Natural killer cell (primary cell): ENCODE results near the gene CREB3. TPM values are rescaled to one million over a fixed set of nuclear protein-coding genes. Genes with fewer than 3 reads are reported as not detected.

Experiments
- ATAC-seq, 3 donors: fragments of 150-1000 bp in 2 of 3; fragments of 200-7000 bp in 1 of 3; cut with Tn5 transposase; 1 replicate in 1 of 3; 2 replicates in 2 of 3; pipeline ENCODE4 v1.10.0; 2021; ENCODE audit warnings: mild to moderate bottlenecking in 2 of 3, moderate library complexity in 2 of 3
- DNase-seq, 2 donors: peaks; one replicate each; pipeline versions ENCODE4 v3.0.0 to v3.0.0-alpha.2; 2013 to 2021; ENCODE audit warnings: mixed read lengths in 1 of 2
- H3K27ac ChIP-seq: one replicate; pipeline ENCODE4 v1.5.1; 2013; ENCODE audit warnings: mild to moderate bottlenecking, low read length
- H3K27me3 ChIP-seq: one replicate; pipeline ENCODE4 v1.6.1; 2013; ENCODE audit warnings: low read length; ENCODE audit not compliant: control insufficient read depth, insufficient read depth
- H3K36me3 ChIP-seq: one replicate; pipeline ENCODE4 v1.6.1; 2013; ENCODE audit warnings: low read length; ENCODE audit not compliant: control insufficient read depth, insufficient read depth
- H3K4me1 ChIP-seq: one replicate; pipeline ENCODE4 v1.6.1; 2013; ENCODE audit warnings: low read length; ENCODE audit not compliant: control insufficient read depth, insufficient read depth
- H3K4me3 ChIP-seq: one replicate; pipeline ENCODE4 v1.5.1; 2013; ENCODE audit warnings: low read length
- H3K9me3 ChIP-seq: one replicate; pipeline ENCODE4 v1.6.1; 2013; ENCODE audit warnings: low read length; ENCODE audit not compliant: control insufficient read depth, insufficient read depth
- H3K27ac Mint-ChIP-seq, 2 donors: one replicate each; pipeline ENCODE4 v1.8.0; 2022; ENCODE audit warnings: mild to moderate bottlenecking in 2 of 2, mixed read lengths in 2 of 2, moderate library complexity in 1 of 2
- H3K27me3 Mint-ChIP-seq, 2 donors: one replicate each; pipeline ENCODE4 v1.8.0; 2022; ENCODE audit warnings: low read depth in 2 of 2, mixed read lengths in 2 of 2
- H3K36me3 Mint-ChIP-seq: one replicate; pipeline ENCODE4 v1.8.0; 2022; ENCODE audit warnings: mixed read lengths
- H3K4me1 Mint-ChIP-seq, 2 donors: one replicate each; pipeline ENCODE4 v1.8.0; 2022; ENCODE audit warnings: mixed read lengths in 2 of 2
- H3K4me3 Mint-ChIP-seq: one replicate; pipeline ENCODE4 v1.8.0; 2022; ENCODE audit warnings: mild to moderate bottlenecking, moderate library complexity, mixed read lengths
- H3K9me3 Mint-ChIP-seq, 2 donors: one replicate each; pipeline ENCODE4 v1.8.0; 2022; ENCODE audit warnings: mixed read lengths in 2 of 2
- WGBS: methylation state at CpG from one replicate; pipeline ENCODE4 v1.1.7; 2013; ENCODE audit warnings: missing lambda C conversion rate; ENCODE audit not compliant: insufficient coverage; 5-methylcytosine and 5-hydroxymethylcytosine counted together
- intact Hi-C: fragments of 100-400 bp; cut with micrococcal nuclease; formaldehyde crosslinking; loops from one replicate; pipeline ENCODE4 v1.14.2; 2022
- total RNA-seq, 4 donors: library from RNA; stranded (reverse); fragments of 120-200 nt in 1 of 4; gene quantifications; one replicate each; pipeline versions ENCODE4 v1.2.3 to v1.2.4, GENCODE V29; 2013 to 2022
- TF ChIP-seq, protein P1 (sequence below): fragments of 200-600 bp; IDR thresholded peaks from one replicate; pipeline ENCODE4 v1.8.0; 2022; ENCODE audit warnings: antibody characterized with exemption

The CREB3 gene
- total RNA-seq, 3 donors from 2014 or later (not counting 1 experiment from before 2014, with no cell fraction given) = 15.7 to 19.7 (median 18.8) TPM

DNA sequence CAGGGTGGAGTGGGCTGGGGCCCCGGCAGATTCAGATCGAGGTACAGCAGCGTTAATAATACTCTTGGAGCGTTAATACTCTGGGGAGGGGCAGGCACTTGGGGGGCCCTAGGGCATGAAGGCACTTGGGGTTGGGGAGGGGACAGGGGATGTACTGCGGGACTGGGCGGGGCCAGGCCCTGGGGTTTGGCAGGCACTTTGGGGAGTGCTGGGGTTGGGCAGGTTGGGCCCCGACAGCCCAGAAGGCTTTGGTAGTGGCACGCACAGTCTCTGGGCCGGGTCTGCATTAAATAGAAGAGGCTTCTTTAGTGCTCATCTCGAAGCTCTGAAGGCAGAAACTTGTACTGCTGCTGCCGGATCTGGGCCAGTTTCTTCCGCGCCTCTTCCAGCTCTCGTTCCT is 35.0 kb upstream of the CREB3 start:
- H3K27me3 Mint-ChIP-seq = no peaks in the 10 kb centered on the region
- no peak overlapping the region for H3K4me3 Mint-ChIP-seq
- Histone ChIP-seq H3K4me3 (no peak overlapping the region), H3K9me3 (no peaks in the 10 kb centered on the region), H3K36me3 (peaks cover 67% of the 10 kb centered on the region), H3K27me3 (no peaks in the 10 kb centered on the region), H3K27ac (no peak overlapping the region), H3K4me1 (peaks cover 7% of the 10 kb centered on the region)
- H3K4me1 Mint-ChIP-seq = peaks cover 10 to 13% of the 10 kb centered on the region in 2 donors
- intact Hi-C loops = loop anchor here (2.0 kb wide), 1 partner anchor 93 kb away; the partner anchor contains the start of gene TESK1
- no peak for ATAC-seq
- no peak for DNase-seq
- 93% methylated on average over 14 of the region's 14 CpGs for WGBS
- peak overlapping the region in 1 of 2 donors; percentile 23 for H3K27ac Mint-ChIP-seq
- TF ChIP-seq, protein P1, sequence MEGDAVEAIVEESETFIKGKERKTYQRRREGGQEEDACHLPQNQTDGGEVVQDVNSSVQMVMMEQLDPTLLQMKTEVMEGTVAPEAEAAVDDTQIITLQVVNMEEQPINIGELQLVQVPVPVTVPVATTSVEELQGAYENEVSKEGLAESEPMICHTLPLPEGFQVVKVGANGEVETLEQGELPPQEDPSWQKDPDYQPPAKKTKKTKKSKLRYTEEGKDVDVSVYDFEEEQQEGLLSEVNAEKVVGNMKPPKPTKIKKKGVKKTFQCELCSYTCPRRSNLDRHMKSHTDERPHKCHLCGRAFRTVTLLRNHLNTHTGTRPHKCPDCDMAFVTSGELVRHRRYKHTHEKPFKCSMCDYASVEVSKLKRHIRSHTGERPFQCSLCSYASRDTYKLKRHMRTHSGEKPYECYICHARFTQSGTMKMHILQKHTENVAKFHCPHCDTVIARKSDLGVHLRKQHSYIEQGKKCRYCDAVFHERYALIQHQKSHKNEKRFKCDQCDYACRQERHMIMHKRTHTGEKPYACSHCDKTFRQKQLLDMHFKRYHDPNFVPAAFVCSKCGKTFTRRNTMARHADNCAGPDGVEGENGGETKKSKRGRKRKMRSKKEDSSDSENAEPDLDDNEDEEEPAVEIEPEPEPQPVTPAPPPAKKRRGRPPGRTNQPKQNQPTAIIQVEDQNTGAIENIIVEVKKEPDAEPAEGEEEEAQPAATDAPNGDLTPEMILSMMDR = no peak
- no peaks in the 10 kb centered on the region for H3K9me3 Mint-ChIP-seq
- H3K36me3 Mint-ChIP-seq = no peaks in the 10 kb centered on the region

DNA sequence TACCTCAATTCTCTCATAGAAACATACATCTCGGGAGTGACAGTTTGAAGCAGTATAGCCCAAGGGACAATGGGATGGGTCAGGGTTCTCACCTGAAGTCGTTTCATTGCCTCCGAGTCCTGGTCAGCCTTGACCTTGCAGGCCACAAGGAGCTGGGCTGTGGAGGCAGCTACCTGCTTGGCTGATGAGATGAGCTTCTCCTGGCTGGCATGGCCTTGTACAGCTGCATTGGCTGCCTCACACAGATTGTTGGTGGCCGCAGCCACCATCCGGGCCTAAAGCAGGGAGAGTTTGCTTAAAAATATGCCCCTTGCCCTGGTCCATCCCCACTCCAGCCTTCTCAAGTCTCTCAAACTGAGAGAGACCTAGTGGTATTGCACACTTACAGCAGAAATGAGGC is 34.2 kb upstream of the CREB3 start:
- WGBS = 97% methylated on average over 5 of the region's 5 CpGs
- H3K9me3 Mint-ChIP-seq = no peaks in the 10 kb centered on the region
- no peaks in the 10 kb centered on the region for H3K9me3 ChIP-seq
- H3K36me3 ChIP-seq = peaks cover 74% of the 10 kb centered on the region
- DNase-seq (no peak), ATAC-seq (no peak)
- H3K36me3 Mint-ChIP-seq = no peaks in the 10 kb centered on the region
- no peak overlapping the region for H3K4me3 ChIP-seq
- peaks cover 10 to 17% of the 10 kb centered on the region in 2 donors for H3K4me1 Mint-ChIP-seq
- no peaks in the 10 kb centered on the region for H3K27me3 ChIP-seq
- no peaks in the 10 kb centered on the region for H3K27me3 Mint-ChIP-seq
- TF ChIP-seq, protein P1 = no peak
- H3K27ac ChIP-seq = no peak overlapping the region
- H3K4me3 Mint-ChIP-seq = no peak overlapping the region
- H3K27ac Mint-ChIP-seq = peak overlapping the region in 1 of 2 donors; percentile 23
- H3K4me1 ChIP-seq = peaks cover 7% of the 10 kb centered on the region
- intact Hi-C loops = no loop called here

DNA sequence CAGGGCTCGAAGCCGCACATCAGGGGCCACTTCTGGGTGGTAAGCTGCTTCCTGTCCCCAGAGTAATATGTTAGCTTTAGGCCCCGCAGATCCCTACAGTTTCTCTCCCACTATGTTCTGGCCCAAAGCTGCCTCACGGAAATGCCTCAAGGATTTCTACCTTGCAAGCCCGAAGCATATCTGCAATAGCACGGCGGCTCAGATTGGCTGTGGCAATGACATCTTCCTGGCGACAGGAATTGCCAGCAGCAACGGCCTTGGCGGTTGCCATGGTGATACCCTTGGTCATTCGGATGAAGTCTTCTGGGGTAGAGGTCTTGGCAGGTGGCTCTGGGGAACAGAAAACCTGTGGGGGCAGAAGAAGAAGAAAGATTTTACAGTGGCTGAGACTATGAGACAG is 32.4 kb upstream of the CREB3 start:
- H3K9me3 Mint-ChIP-seq = no peaks in the 10 kb centered on the region
- Histone ChIP-seq H3K36me3 (peaks cover 92% of the 10 kb centered on the region), H3K27me3 (no peaks in the 10 kb centered on the region), H3K27ac (no peak overlapping the region), H3K4me1 (peaks cover 7% of the 10 kb centered on the region), H3K9me3 (no peaks in the 10 kb centered on the region), H3K4me3 (no peak overlapping the region)
- H3K27ac Mint-ChIP-seq = no peak overlapping the region
- H3K4me1 Mint-ChIP-seq = peaks cover 10 to 18% of the 10 kb centered on the region in 2 donors
- H3K36me3 Mint-ChIP-seq = peaks cover 6% of the 10 kb centered on the region
- DNase-seq (no peak), ATAC-seq (no peak)
- 98% methylated on average over 11 of the region's 11 CpGs for WGBS
- TF ChIP-seq, protein P1 = no peak
- no peaks in the 10 kb centered on the region for H3K27me3 Mint-ChIP-seq
- intact Hi-C loops = no loop called here
- H3K4me3 Mint-ChIP-seq = no peak overlapping the region

DNA sequence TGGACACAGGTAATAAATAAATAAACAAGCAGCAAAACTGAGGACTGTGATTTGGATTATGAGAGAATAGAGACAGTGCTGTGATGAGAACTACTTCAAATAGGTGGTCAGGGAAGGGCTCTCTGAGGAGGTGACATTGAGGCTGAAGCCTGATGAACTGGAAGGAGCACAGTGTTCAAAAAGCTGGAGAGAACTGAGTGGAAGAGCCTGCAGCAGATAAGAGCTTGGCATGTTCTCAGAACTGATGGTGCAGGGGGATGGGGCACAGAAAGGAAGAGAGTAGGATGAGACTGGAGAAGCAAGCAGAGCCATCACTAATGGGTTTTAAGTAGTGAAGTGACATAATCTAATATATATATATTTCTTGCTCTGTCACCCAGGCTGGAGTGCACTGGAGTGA is 31.5 kb upstream of the CREB3 start:
- peaks cover 97% of the 10 kb centered on the region for H3K36me3 ChIP-seq
- H3K27ac ChIP-seq = no peak overlapping the region
- intact Hi-C loops = no loop called here
- no peaks in the 10 kb centered on the region for H3K9me3 ChIP-seq
- no peaks in the 10 kb centered on the region for H3K27me3 ChIP-seq
- Mint-ChIP-seq H3K36me3 (peaks cover 7% of the 10 kb centered on the region), H3K27me3 (no peaks in the 10 kb centered on the region), H3K9me3 (no peaks in the 10 kb centered on the region), H3K4me1 (peaks cover 10 to 18% of the 10 kb centered on the region in 2 donors), H3K4me3 (no peak overlapping the region), H3K27ac (no peak overlapping the region)
- peaks cover 7% of the 10 kb centered on the region for H3K4me1 ChIP-seq
- no peak overlapping the region for H3K4me3 ChIP-seq
- TF ChIP-seq, protein P1 = no peak
- DNase-seq (no peak), ATAC-seq (no peak)
